Inferior parietal cortex (tissue), 1 donor: ENCODE measurements around the gene CEP128.
A peak's percentile ranks its signal among the peaks of the same experiment; 100 is the strongest.

Experiments
- DNase-seq: peaks from one replicate; pipeline ENCODE4 v3.0.0-alpha.2; 2016; ENCODE audit errors: extremely low spot score

The CEP128 gene

GRCh38 chr14:80608563-80608962, 333.0 kb downstream of the CEP128 start:
- DNase-seq: no peak

GRCh38 chr14:80607430-80608190, 333.9 kb downstream of the CEP128 start:
- DNase-seq: no peak

GRCh38 chr14:80606347-80606772, 335.2 kb downstream of the CEP128 start:
- DNase-seq: no peak

GRCh38 chr14:80605536-80605935, 336.0 kb downstream of the CEP128 start:
- DNase-seq: no peak

GRCh38 chr14:80602946-80603345, 338.6 kb downstream of the CEP128 start:
- peak; percentile 81 for DNase-seq

- DNase-seq: peak; percentile 32
Observed at GRCh38 chr14:80587096-80587724, 354.3 kb downstream of the CEP128 start.

- no peak for DNase-seq
Observed at GRCh38 chr14:80586131-80586530, 355.4 kb downstream of the CEP128 start.

GRCh38 chr14:80585506-80585835, 356.1 kb downstream of the CEP128 start:
- no peak for DNase-seq

- no peak for DNase-seq
Observed at GRCh38 chr14:80584744-80585505, 356.6 kb downstream of the CEP128 start.

GRCh38 chr14:80577599-80577998, 363.9 kb downstream of the CEP128 start:
- DNase-seq: no peak

GRCh38 chr14:80576401-80576800, 365.1 kb downstream of the CEP128 start:
- no peak for DNase-seq

- no peak for DNase-seq
Observed at GRCh38 chr14:80575763-80576162, 365.8 kb downstream of the CEP128 start.

- no peak for DNase-seq
Observed at GRCh38 chr14:80572666-80573065, 368.9 kb downstream of the CEP128 start.

- no peak for DNase-seq
Observed at GRCh38 chr14:80570930-80571298, 370.6 kb downstream of the CEP128 start.

- no peak for DNase-seq
Observed at GRCh38 chr14:80567905-80568536, 373.5 kb downstream of the CEP128 start.

GRCh38 chr14:80565001-80565400, 376.5 kb downstream of the CEP128 start:
- no peak for DNase-seq

- no peak for DNase-seq
Observed at GRCh38 chr14:80564051-80564450, 377.5 kb downstream of the CEP128 start.

GRCh38 chr14:80560800-80561657, 380.5 kb downstream of the CEP128 start:
- DNase-seq: no peak

- no peak for DNase-seq
Observed at GRCh38 chr14:80554139-80554538, 387.4 kb downstream of the CEP128 start.

- peak; percentile 11 for DNase-seq
Observed at GRCh38 chr14:80549141-80549540, 392.4 kb downstream of the CEP128 start.
